Activated gamma-delta T cell treated with Interleukin-2 at 50 U/mL for 16 hours (primary cell): ENCODE measurements around the gene C1QL3.

Source experiments
- DNase-seq: peaks from one replicate; pipeline ENCODE4 v3.0.0-alpha.2; 2020

The C1QL3 gene

GRCh38 chr10:16521311-16522016 is at the start of gene C1QL3:
Gene C1QL3, minus strand, starts transcription at chr10:16521879. Its CDS starts 814 bp downstream, at chr10:16521065.
- DNase-seq = no peak

DNA sequence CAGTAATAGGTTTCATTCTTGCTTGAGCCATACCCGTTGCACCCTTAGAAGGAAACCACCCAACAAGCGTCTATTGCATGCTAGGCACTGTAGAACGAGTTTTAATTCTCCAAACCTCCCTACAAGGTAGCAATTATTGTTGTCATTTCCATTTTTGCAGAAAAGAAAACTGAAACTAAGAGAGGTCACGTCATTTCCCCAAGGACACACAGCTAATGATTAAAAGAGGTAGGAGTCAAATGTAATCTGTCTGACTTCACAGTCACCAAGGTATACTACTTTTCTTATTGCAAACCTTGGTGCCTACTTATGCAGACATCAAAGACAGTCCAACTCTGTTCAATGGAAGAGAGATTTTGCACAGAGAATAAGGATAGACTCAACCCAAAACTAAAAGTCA is 49.1 kb upstream of the C1QL3 start:
- no peak for DNase-seq

DNA sequence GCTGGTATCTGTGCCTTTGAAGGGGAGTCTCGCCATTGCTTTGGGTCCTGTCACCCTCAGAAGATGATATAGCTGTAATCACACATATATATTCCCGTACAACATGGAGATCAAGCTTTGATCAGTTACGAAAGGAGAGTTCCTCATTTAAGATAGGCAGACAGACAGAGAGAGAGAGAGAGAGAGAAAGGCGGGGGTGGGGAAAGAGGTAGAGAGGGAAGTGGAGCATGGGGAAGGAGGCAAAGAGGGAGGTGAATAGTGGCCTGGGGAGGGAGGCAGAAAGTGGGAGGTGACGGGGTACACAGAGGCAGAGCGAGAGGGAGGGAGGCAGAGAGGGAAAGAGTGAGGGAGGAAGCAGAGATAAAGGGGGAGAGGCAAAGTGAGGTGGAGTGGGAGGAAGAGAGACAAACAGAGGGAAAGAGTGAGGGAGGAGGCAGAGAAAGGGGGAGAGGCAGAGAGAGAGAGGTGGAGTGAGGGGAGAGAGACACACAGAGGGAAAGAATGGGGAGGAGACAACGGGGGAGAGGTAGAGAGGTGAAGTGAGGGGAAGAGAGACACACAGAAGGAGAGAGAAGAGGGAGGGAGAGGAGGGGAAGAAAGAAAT is 44.6 kb upstream of the C1QL3 start:
- no peak for DNase-seq

DNA sequence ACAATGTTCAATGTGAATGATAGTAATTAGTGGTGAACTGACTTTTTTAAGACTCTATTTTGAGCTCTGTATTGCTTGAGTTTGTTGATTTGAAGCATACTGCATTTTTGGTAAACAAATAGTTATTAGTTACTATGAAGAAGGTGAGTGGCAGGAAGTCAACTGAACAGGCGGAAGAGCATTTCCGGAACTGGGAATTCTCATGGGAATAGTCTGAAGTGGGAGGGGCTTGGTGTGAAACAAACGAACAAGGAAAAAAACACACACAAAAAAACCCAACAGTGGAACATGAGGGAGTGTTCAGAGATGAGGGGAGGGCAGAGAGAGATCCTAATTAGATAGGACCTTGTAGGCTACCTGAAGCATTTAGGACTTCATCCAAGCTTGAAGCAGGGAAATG is 43.9 kb upstream of the C1QL3 start:
- no peak for DNase-seq

GRCh38 chr10:16562891-16563290 is 41.2 kb upstream of the C1QL3 start:
- DNase-seq = no peak

DNA sequence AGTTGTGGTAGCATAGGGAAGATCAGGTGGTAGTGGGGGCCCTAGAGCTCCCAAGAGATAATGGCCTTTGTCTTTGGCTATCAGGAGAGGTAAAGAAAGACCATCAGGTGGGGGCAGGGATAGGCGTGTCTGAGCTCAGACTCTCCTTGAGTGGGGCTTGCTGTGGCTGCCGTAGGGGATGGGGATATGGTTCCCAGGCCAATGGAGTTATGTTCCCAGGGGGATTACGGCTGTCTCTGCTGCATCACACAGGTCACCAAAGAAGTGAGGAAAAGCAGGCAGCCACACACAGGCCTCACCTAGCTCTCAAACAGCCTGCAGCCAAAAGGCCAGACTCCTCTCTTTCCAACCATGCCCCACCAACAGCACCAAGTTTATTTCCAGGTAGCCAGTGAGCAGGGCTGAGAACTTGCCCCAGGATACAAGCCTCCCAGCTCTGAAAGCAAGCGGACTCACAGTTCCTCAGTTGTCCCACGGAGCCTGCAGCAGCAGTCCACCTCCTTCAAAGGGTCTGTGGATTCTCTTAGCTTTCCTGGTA is 37.6 kb upstream of the C1QL3 start:
- no peak for DNase-seq

DNA sequence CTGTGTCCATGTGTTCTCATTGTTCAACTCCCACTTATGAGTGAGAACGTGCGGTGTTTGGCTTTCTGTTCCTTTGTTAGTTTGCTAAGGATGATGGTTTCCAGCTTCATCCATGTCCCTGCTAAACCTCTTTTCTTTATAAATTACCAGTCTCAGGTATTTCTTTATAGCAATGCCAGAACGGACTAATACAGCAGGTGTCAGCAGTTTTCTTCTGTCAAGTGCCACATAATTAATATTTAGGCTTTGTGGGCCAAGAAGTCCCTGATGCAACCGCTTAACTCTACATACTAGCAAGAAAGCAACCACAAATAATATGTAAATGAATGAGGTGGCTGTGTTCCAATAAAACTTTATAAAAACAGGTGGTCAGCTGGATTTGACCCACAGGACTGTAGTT is 26.3 kb upstream of the C1QL3 start:
- DNase-seq = no peak

DNA sequence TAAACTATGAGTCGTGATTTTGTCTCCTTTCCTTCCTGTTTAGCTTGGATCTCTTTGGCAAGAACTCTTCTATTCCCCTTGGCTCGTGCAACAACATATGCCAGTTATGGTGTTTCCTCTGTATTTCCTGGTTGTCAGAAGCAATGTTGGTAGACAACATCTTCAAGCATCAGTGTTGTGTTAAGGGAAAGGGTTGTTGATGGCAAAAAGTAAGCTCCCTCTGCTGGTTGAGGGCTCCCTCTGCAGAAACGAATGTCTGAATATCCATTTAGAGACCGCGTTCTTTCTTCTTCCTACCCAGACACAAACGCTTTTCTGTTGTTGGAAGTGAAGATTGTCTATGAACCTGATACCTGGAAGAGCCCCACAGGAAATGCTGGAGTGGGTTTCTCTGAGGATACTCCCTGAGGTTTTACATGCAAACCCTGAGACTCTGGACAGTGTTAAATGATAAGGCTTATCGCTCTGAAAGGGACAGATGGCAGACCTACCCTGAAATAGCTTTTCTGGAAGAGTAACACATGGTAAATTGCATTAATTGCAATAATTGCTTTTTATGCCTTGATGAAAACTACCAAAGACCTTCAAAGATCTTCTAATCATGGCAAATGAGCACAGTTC is 23.5 kb upstream of the C1QL3 start:
- no peak for DNase-seq

- no peak for DNase-seq
Measured at GRCh38 chr10:16544591-16544990, 22.9 kb upstream of the C1QL3 start.

GRCh38 chr10:16544099-16544498 is 22.4 kb upstream of the C1QL3 start:
- DNase-seq = no peak

DNA sequence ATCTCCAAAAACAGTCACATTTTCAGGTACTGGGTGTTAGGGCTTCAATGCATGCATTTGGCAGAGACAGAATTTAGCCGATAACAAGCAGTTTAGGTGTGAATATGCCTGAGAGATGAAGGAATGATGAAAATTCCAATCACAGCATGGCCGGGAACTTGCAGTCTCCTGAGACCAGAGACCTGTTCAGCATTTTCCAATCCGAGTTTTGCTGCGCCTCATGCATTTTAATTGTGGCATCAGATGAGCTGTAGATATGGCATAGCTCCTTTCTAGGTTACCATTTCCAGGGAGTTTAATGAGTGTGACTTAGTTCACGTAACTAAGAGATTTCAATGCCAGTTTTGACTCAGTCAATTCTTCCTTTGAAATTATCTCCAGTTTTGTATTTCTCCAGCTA is 14.5 kb upstream of the C1QL3 start:
- DNase-seq = no peak

DNA sequence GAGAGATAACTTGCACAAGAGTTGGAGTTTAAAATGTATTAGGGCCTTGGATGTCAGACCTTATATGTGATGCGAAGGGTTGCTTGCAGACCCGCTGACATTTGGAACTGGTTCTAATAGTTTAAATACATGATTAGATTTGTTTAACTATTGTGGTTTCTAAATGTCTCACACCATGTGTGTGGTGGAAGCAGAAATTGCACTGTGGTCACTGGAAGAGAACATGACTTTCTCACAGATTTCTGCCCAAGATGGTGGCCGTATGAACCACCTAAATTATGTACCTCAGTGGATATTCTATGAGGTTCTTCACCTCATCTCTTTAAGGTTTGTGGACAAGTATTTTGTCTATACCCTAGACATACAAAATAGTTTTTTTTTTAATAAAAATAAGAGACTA is 8.2 kb upstream of the C1QL3 start:
- no peak for DNase-seq

DNA sequence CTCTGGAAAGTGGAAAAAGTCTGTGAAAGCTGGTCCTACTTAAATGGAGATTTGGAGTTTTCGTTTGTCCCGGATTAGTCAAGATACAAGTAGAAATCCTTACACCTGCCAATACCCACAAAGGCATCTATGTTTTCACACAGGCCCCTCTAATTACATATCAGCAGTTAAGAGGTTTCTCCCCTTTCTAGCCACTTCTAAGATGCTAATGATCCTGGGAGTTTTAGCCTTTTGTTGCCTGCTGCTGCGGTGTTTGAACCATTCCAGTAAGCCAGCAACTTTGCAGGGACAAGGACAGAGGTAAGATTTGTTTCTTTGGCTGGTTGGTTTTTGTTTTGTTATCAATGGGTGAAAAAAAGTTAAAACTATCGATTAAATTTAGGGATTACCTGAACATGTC is 5.8 kb upstream of the C1QL3 start:
- no peak for DNase-seq

- peak; percentile 5 for DNase-seq
Measured at GRCh38 chr10:16520900-16521299, 779 bp downstream of the C1QL3 start.

- DNase-seq = no peak
Measured at GRCh38 chr10:16519908-16520861, 1.5 kb downstream of the C1QL3 start.

DNA sequence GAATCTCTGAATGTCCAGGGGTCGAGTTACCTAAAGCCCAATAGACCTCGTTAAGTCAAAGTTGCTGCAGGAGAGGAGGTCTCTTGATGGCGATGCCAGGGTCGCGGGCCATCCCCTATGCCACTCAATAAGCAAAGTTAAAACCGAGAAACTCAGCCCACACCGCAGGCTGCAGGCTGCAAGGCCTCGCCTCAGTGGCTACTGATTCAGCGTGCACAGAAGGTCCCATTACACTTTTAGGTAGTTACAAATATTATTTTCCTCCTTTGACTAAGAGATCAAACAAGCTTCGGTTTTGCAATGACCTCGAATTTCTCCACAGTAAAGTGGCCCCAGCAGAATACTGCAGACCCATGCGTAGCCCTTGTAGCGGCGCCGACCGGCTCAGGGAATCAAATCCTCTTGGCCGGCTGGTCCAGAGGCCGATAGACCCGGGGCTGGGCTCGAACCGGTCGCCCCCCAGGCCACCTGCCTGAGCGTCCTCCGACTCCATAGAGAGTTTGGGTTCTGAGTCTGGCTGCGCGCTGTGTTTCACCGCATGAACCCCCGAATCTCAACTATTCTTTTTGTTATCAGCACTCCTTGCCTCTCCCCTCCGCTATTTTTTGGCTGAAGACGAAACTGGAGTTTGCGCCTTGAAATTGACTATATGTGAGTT is 2.3 kb downstream of the C1QL3 start:
- no peak for DNase-seq

GRCh38 chr10:16518822-16519221 is 2.9 kb downstream of the C1QL3 start:
- DNase-seq = no peak

DNA sequence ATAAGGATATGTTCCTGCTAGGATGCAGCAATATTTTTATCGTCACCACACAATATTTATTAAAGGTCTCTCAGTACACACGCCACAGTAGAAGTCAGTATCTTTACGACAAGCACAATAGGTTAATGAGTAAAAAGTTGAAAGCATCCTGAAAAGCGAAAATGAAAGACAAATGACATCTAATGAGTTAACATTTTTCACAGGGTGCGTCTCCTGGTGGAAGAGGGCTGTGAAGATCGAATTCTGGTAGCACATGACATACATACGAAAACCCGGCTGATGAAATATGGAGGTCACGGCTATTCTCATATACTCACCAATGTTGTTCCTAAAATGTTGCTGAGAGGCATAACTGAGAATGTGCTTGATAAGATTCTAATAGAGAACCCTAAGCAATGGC is 10.8 kb downstream of the C1QL3 start:
- no peak for DNase-seq

GRCh38 chr10:16509996-16510395 is 11.7 kb downstream of the C1QL3 start:
- DNase-seq = no peak

DNA sequence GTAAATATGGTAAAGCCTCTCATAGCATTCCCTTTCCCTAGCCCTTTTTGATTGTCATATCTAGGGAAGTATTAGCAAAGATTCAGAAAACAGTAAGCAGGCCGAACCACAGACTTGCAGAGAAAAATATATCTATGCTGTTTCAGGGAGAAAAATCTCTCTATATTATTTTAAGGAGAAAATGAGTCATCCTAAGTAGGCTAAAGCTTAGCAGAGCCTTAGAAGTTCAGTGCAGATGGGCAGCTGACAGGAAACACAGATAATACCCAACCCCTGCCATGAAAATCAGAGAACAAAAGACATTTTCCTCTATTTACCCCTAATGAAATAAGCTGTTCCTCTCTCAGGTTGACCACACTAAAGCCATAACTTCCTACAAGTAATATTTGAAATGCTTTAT is 16.5 kb downstream of the C1QL3 start:
- DNase-seq = no peak

DNA sequence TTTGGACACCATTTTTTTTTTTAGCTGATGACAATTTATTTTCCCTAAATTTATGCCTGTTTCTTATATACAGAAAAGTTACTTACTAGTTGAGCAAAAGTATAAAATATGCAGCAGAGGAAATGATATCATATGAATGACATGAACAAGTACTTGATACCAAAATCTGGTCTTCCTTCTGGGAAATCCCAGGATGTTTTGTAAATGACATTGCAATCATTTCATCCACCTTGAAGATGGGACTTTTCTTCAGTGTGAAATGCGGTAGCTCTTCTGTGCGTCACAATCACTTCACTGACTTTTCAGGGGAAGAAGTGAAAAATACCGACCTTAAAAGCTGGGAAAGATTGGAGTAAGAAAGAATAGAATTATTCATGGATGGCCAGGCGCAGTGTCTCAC is 23.8 kb downstream of the C1QL3 start:
- DNase-seq = no peak

DNA sequence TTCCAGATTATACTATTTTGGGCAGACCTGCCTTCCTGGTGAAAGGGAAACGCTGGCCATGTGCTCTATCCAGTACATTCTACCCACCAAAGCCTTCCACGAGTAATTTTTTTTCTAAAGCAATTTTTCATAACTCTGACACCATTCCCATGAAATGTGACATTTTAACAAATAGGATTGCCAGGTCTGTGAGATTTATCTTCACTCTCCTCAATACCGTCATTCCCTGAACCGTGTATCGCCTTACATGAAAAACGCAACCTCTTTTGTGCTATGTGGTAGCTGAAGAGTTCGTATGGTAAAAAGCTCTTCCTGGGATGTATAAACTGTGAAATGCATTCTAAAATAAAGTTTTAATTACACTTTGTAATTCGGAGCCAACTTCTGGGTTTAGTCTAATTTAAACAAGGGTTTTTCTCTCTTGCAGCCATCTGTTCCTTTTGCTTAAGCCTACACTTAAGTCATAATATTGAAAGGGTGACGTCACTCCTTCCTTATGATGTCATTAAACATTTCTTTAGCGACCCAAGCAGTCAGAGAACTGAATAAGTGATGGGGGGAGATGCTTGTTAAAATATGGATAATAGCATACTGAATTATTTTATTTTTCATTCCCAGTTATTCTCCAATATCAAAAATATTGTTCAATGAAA is 27.7 kb downstream of the C1QL3 start:
- no peak for DNase-seq
